Retina (tissue), 1 donor: ENCODE measurements around the gene HOXA9.

ENCODE experiments used
- DNase-seq: peaks from one replicate; pipeline ENCODE4 v3.0.0-alpha.2; 2016

HOXA9 gene

DNA sequence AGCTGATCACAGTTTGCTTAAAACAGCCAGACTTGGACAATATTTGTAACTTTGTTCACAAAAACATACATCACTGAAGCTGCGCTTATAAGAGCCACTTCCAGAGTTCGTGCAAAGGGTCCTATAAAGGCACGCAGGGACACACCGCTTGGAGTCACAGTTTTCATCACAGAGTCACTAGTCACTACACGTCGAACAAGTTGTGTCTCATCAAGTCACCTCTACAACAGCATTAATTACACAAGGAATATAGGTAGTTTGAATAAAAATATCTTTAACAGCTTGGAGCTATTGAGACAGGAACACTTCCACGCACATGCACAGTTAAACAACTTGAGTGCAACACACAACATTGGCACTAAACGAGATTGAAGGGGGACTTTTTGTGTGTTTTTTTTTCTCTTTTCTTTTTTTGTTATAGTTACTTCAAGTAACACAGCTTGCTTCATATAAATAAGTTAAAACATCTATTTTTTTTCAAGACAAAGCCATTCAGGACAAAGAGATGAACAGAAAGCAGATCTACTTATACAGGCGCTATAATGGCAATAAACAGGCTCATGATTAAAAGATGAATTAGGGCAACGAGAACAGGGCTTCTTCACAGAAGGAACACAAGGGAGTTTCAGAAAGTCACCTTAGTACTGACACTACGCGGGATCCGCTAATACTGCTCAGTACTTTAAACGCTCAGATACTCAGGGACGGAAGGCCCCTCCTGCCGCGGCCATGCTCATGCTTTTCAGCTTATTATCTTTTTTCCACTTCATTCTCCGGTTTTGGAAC lies 24.0 kb downstream of the HOXA9 start:
- DNase-seq = no peak

DNA sequence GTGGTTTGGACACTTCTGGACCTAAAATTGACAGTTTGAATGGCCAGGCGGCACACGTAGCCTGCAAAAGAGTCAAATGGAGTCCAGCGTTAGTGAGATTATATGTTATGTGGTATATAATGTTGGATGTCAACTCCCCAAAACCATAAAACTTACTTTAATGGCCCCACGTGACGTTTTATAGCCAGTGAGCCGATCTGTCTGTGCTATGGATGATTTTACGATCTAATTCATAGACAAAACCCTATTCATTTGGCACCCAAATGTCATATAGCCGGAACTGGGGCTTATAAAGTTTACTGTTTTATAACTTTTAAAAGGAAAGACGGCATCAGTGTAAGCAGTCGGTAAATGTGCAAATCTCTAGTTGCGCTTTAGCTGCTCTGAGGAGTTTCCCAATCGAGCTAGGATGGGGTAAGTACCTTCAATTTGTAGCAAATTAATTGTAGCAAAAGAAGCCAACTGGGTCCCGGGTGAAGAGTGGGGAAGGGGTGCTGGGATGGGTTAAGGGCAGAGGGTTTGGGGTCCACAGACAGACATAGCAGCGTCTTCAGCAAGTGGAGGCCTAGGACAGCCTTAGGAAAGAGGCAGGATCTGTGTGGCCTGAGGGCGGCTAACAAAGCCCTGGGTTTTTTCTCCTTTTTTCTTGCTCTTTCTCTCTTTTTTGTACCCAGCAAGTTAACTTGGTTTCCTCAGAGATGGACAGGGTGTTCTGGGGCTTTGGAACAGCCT lies 25.0 kb downstream of the HOXA9 start:
- no peak for DNase-seq

- DNase-seq = peak; percentile 63
These were observed 25.8 kb downstream of the HOXA9 start for GRCh38 chr7:27139334-27140125.

- peak; percentile 60 for DNase-seq
These were observed 26.4 kb downstream of the HOXA9 start for GRCh38 chr7:27138985-27139333.

DNA sequence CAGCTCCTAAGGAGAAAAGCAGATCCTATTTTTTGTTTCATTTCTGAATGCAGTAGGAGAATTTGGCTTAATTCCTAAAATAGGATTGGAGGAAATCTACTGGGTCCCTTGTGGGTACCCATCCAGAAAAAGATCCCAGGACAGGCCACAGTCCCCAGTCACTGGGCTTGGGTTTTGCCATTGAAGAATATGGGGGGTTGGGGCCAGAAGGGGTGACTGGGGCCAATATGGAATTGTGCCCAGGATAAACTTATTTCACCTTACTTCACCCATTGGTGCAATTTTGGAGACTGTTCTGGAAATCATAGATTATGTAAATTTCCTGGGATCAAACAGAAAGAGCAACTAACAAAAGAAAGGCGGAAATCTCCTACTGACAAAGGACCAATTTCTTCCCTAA lies 26.9 kb downstream of the HOXA9 start:
- no peak for DNase-seq

DNA sequence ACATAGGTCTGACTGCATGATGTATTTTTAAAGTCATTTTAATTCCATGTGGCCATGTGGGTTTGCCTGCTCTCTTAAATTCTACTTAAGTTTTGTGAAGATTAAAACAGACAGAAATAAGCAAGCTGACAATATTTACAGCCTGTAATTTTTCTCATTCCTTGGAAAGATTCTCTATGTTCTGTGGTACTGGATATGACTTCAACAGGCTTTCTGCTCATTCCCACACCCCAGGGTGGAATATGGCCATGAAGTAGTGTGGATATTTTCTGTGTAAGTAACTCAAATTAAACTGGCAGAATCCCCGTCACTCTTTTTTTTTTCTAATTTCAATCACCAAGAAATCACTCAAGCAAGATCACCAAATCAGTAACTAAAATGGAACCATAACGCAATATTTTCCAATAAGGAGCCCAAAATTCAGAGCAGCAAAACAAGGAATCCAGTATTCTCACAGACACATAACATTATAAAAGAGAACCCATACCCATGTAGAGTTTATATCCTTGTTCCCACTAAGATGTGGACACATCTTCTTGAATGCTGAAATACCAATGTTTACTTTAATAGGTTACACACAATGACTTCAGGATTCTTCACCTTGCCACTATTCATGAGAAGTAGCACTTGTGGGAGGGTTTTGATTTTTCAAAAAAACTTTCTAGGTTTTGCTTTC lies 27.6 kb downstream of the HOXA9 start:
- no peak for DNase-seq

- no peak for DNase-seq
These were observed 30.9 kb downstream of the HOXA9 start for GRCh38 chr7:27134392-27134791.

DNA sequence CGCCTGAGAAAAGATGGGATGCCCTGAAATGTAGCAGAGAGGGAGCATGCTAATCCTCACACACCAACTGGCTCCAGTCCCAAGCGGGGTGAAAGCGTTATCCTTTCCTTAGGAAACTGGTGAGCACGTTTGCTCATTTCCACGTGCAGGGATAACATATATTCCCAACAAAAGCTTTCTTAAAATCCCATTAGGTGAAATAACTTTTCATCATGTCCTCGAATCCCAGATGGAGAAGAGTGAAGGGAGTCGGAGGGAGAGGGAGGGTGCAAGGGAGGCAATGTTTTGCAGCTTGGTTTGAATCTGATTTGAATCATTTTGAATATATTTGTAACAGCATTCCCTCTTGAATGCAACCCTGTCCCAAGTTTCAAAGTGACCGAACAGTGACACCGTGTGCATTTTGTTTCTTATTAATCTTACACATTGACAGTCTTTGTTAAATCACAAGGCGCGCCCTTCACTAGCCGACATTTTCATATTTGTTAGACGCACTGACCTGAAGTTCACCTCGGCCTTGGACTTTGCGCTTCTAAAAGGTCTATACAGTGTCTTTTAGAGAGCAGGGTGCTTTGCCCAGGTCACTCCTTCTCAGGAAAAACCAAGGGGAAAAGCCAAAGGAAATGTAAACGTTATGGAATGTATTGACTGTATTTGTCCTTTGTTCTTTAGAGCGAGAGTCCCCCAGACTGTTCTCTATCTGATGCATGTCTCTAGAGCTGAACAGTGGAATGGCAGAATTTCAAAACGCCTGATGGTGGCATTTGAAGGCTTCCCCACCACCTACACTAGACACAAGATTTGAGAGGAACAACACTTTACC lies 31.7 kb downstream of the HOXA9 start:
- DNase-seq = no peak

GRCh38 chr7:27132978-27133377 lies 32.4 kb downstream of the HOXA9 start:
- no peak for DNase-seq

- DNase-seq = no peak
These were observed 33.1 kb downstream of the HOXA9 start for GRCh38 chr7:27132214-27132613.

- no peak for DNase-seq
These were observed 33.9 kb downstream of the HOXA9 start for GRCh38 chr7:27131390-27131819.

DNA sequence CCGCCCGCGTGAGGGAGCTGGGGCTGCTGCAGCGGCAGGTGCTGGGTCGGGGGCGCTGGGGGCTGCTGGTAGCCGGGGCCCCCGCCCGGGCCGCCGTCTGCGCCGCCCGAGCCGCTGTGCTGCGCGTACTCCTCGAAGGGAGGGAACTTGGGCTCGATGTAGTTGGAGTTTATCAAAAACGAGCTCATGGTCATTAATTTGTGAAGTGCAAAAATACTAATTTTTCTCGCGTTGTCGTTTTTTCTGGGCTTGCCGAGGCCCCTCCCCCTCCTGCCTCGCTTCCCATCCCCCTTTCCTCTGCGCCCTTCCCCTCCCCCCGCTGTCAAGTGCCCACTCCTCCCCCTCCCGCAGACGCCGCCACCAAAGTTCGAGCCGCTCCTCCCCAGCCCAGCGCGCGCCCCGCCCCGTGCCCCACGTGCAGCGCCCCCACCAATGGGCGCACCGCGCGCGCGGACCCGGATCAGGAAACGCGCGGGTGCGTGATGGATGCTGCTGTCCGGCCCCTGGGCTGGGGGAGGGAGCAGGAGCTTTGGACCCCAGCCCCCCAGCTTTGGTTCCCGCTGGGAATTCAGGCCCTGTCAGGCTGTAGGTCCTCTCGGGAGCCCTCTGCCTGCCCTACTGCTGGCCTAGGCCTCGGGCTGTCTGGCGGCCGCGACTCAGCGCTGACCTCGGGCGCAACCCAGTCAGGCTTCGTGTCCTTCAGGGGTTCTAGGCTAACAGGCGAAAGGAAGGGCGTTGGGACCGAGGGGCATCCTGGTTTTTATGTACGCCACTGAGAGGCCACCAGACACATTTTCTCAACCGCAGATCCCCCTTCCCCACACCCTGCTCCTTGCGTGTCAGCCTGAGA lies 34.6 kb downstream of the HOXA9 start, which contains the start of gene HOXA4:
TSS of gene HOXA4 (minus strand) at position 218 of the 850 bp plus-strand sequence. CDS start at position 194, 24 bp downstream.
- DNase-seq = peak; percentile 84

DNA sequence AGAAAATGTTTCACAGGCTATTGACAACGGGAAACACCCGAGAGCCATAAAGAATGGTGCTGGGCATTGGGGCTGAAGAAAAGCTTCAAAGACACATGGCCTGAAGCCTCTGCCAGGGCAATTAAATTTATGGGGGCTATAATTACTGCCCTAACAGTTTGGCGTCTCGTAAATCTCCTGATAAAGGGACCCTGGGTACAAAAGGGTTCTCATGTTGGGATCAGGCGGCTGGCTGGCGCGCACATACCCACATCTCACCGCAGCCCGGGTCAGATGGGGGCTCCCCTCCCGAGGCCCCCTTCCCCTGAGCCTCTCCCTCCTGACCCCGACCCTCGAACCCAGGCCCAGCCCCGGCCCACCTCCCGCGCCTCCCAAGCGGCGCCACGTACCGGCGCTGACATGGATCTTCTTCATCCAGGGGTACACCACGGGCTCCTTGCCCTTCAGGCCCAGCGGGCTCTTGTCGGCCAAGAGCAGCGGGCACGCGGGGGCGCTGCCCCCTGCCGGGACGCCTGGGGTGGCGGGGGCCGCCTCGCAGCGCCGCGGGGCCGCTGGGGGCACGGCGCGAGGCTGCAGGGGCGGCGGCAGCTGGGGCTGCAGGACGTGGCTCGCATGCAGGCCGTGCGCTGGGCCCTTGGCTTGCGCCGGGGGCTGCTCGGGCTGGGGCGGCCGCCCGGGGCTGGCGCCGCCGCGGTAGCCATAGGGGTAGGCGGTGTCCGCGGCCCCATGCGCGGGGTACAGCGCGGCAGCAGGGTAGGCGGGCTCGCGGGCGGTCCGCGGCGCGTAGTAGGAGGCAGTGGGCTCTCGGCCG lies 35.4 kb downstream of the HOXA9 start:
- no peak for DNase-seq

DNA sequence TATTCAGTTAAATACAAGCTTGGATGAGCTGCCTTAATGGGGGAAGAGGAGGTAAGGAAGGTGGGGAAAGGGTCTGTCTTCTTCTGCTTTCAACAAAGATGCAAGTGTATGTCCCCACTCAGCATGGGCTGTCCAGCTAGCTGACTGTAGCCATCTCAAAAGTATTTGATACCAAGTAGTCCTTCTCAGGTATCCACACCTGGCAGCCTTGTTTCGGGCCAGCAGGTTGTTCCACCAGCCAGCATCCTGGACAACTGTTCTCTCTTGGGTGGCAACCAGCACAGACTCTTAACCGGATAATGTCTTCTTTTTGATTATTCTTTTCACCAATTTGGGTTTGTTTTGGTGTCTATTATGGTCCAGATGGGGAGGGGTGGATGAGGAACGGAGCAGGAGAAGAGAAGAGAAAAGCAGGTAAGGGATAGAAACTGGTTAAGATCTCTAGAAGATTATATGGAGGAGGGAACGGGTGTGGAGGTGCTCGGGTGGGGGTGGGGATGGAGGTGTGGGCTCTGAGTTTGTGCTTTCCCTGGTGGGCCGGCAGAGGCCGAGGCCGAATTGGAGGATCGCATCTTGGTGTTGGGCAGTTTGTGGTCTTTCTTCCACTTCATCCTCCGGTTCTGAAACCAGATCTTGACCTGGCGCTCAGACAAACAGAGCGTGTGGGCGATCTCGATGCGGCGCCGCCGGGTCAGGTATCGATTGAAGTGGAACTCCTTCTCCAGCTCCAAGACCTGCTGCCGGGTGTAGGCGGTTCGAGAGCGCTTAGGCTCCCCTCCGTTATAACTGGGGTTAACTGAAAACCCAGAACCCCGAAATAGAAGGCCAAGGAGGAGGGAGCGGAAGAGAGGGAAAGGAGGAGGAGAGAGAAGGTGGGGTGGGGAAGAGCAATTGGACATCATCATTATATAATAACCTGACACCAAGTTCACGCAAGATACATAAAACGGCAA lies 36.3 kb downstream of the HOXA9 start:
- DNase-seq = no peak

GRCh38 chr7:27128034-27128433 lies 37.3 kb downstream of the HOXA9 start:
- DNase-seq = no peak

- DNase-seq = no peak
These were observed 38.6 kb downstream of the HOXA9 start for GRCh38 chr7:27126596-27127327.

GRCh38 chr7:27125986-27126394 lies 39.3 kb downstream of the HOXA9 start:
- DNase-seq = no peak
